HepG2 (cell line): Measurements from ENCODE around the gene ZFP69. TPM values are rescaled to one million over a fixed set of nuclear protein-coding genes. Genes with fewer than 3 reads are reported as not detected.

ENCODE experiments used
- ARID2 ChIP-seq: sonication (generic); formaldehyde crosslinking; IDR thresholded peaks from 2 replicates; pipeline ENCODE4 v1.8.1; 2022; ENCODE audit warnings: mild to moderate bottlenecking, missing genetic modification reagents, borderline replicate concordance
- ARNT2 ChIP-seq: sonication (generic); formaldehyde crosslinking; IDR thresholded peaks from 2 replicates; pipeline ENCODE4 v1.8.0; 2022; ENCODE audit warnings: mild to moderate bottlenecking, low read depth, missing genetic modification reagents, moderate library complexity
- ASH2L ChIP-seq: fragments of 300-600, 200-600 bp; sonication (generic); IDR thresholded peaks from 2 replicates; pipeline ENCODE4 v1.7.0; 2017; ENCODE audit warnings: low read depth, mild to moderate bottlenecking, moderate library complexity, mixed read lengths, low read length; ENCODE audit not compliant: insufficient read length
- DRAP1 ChIP-seq: IDR thresholded peaks from 2 replicates; pipeline ENCODE4 v1.6.1; 2016; ENCODE audit warnings: missing genetic modification reagents, missing compliant biosample characterization
- FOXO1 ChIP-seq: sonication (generic); formaldehyde crosslinking; IDR thresholded peaks from 2 replicates; pipeline ENCODE4 v1.4.0; 2020; ENCODE audit warnings: missing genetic modification reagents
- GLI4 ChIP-seq: sonication (generic); formaldehyde crosslinking; IDR thresholded peaks from 2 replicates; pipeline ENCODE4 v1.5.1; 2020; ENCODE audit warnings: missing genetic modification reagents, mild to moderate bottlenecking, moderate library complexity, borderline replicate concordance
- HNRNPUL1 ChIP-seq: fragments of 200-400 bp; formaldehyde crosslinking; IDR thresholded peaks from 2 replicates; pipeline ENCODE4 v1.6.1; 2017; ENCODE audit warnings: low read depth, mild to moderate bottlenecking, low read length, moderate library complexity
- HOXA3 ChIP-seq: sonication (generic); formaldehyde crosslinking; IDR thresholded peaks from 2 replicates; pipeline ENCODE4 v1.5.0; 2020; ENCODE audit warnings: missing genetic modification reagents
- IRX3 ChIP-seq: sonication (generic); formaldehyde crosslinking; IDR thresholded peaks from 2 replicates; pipeline ENCODE4 v1.8.1; 2023; ENCODE audit warnings: mild to moderate bottlenecking, low read depth, missing genetic modification reagents, borderline replicate concordance
- MAZ ChIP-seq, 2 experiments: sonication (generic) in 1 of 2; formaldehyde crosslinking in 1 of 2; IDR thresholded peaks; 2 replicates each; pipeline versions ENCODE4 v1.5.0 to v1.6.1; 2012 to 2020; ENCODE audit warnings: low read depth in 2 of 2, mild to moderate bottlenecking in 2 of 2, borderline replicate concordance in 1 of 2, improper control_type of control experiment in 1 of 2, low read length in 1 of 2, missing genetic modification reagents in 1 of 2, moderate library complexity in 1 of 2
- NFIC ChIP-seq: IDR thresholded peaks from 2 replicates; pipeline ENCODE4 v1.6.1; 2012; ENCODE audit warnings: mild to moderate bottlenecking, low read length, inconsistent platforms
- PHF20 ChIP-seq: sonication (generic); formaldehyde crosslinking; IDR thresholded peaks from 2 replicates; pipeline ENCODE4 v1.5.0; 2020; ENCODE audit warnings: mild to moderate bottlenecking, missing genetic modification reagents
- POLR2AphosphoS5 ChIP-seq: IDR thresholded peaks from 2 replicates; pipeline ENCODE4 v1.6.1; 2012; ENCODE audit warnings: low read depth, low read length
- RAD51 ChIP-seq: fragments of 450-650 bp; IDR thresholded peaks from 2 replicates; pipeline ENCODE4 v1.6.1; 2016; ENCODE audit warnings: borderline replicate concordance
- RBM39 ChIP-seq: fragments of 200-400 bp; formaldehyde crosslinking; IDR thresholded peaks from one replicate; pipeline ENCODE4 v1.6.1; 2018; ENCODE audit warnings: antibody characterized with exemption, mild to moderate bottlenecking, low read depth, low read length; ENCODE audit not compliant: poor library complexity, severe bottlenecking
- REXO4 ChIP-seq: sonication (generic); formaldehyde crosslinking; IDR thresholded peaks from 2 replicates; pipeline ENCODE4 v1.8.0; 2022; ENCODE audit warnings: missing genetic modification reagents, mild to moderate bottlenecking, borderline replicate concordance
- ZMAT3 ChIP-seq: sonication (generic); formaldehyde crosslinking; conservative IDR thresholded peaks from 2 replicates; pipeline ENCODE4 v1.7.0; 2021; ENCODE audit warnings: missing genetic modification reagents
- ZNF101 ChIP-seq: sonication (generic); formaldehyde crosslinking; IDR thresholded peaks from 2 replicates; pipeline ENCODE4 v1.4.0; 2020; ENCODE audit warnings: mild to moderate bottlenecking, low read depth, missing genetic modification reagents, borderline replicate concordance
- ZNF17 ChIP-seq: sonication (generic); formaldehyde crosslinking; IDR thresholded peaks from 2 replicates; pipeline ENCODE4 v1.5.0; 2020; ENCODE audit warnings: mild to moderate bottlenecking, missing genetic modification reagents
- ZNF350 ChIP-seq: sonication (generic); formaldehyde crosslinking; IDR thresholded peaks from 2 replicates; pipeline ENCODE4 v1.4.0; 2020; ENCODE audit warnings: mild to moderate bottlenecking, low read depth, missing genetic modification reagents, borderline replicate concordance
- ZNF362 ChIP-seq: sonication (generic); formaldehyde crosslinking; IDR thresholded peaks from 2 replicates; pipeline ENCODE4 v1.4.0; 2020; ENCODE audit warnings: missing genetic modification reagents, mild to moderate bottlenecking, borderline replicate concordance
- ZNF383 ChIP-seq: sonication (generic); formaldehyde crosslinking; IDR thresholded peaks from 2 replicates; pipeline ENCODE4 v1.4.0; 2020; ENCODE audit warnings: missing genetic modification reagents, mild to moderate bottlenecking, borderline replicate concordance
- ZNF432 ChIP-seq: sonication (generic); formaldehyde crosslinking; IDR thresholded peaks from 2 replicates; pipeline ENCODE4 v1.5.0; 2020; ENCODE audit warnings: missing genetic modification reagents, mild to moderate bottlenecking, borderline replicate concordance
- ZNF496 ChIP-seq: sonication (generic); formaldehyde crosslinking; IDR thresholded peaks from 2 replicates; pipeline ENCODE4 v1.8.1; 2023; ENCODE audit warnings: mild to moderate bottlenecking, moderate library complexity, missing genetic modification reagents; ENCODE audit not compliant: insufficient replicate concordance
- ZNF766 ChIP-seq: sonication (generic); formaldehyde crosslinking; IDR thresholded peaks from 2 replicates; pipeline ENCODE4 v1.5.0; 2020; ENCODE audit warnings: missing genetic modification reagents, borderline replicate concordance
- ZNF782 ChIP-seq: sonication (generic); formaldehyde crosslinking; IDR thresholded peaks from 2 replicates; pipeline ENCODE4 v1.4.0; 2020; ENCODE audit warnings: missing genetic modification reagents, mild to moderate bottlenecking, borderline replicate concordance
- polyA plus RNA-seq, 8 experiments: library from polyadenylated mRNA; depleted of rRNA in 3 of 8; stranded (reverse) in 7 of 8; unstranded in 1 of 8; fragments of >200 nt; fragmentation: Illumina TruSeq in 4 of 8; extraction: Trizol in 4 of 8; gene quantifications; 2 replicates each; pipeline versions ENCODE4 v1.2.1 to v1.2.3, GENCODE V29; 2011 to 2016; ENCODE audit warnings: low read depth in 4 of 8, missing spikeins in 1 of 8, mixed read lengths in 1 of 8; ENCODE audit not compliant: insufficient read depth in 1 of 8
- total RNA-seq, 5 experiments: library from RNA; depleted of rRNA; stranded (reverse); fragments of >200 nt; fragmentation: Illumina TruSeq; extraction: Trizol; gene quantifications; 2 replicates each; pipeline ENCODE4 v1.2.3, GENCODE V29; 2016; ENCODE audit warnings: low read depth in 1 of 5
- TF ChIP-seq, protein P1 (sequence below): sonication (generic); formaldehyde crosslinking; IDR thresholded peaks from 2 replicates; pipeline ENCODE4 v1.9.0; 2021; ENCODE audit warnings: missing genetic modification reagents, borderline replicate concordance

The ZFP69 gene
- total and polyA plus RNA-seq, 2 of the 13 experiments (the other 11 are each of a cell fraction or from before 2014, with no cell fraction given) = 2.6 to 5.6 TPM

DNA sequence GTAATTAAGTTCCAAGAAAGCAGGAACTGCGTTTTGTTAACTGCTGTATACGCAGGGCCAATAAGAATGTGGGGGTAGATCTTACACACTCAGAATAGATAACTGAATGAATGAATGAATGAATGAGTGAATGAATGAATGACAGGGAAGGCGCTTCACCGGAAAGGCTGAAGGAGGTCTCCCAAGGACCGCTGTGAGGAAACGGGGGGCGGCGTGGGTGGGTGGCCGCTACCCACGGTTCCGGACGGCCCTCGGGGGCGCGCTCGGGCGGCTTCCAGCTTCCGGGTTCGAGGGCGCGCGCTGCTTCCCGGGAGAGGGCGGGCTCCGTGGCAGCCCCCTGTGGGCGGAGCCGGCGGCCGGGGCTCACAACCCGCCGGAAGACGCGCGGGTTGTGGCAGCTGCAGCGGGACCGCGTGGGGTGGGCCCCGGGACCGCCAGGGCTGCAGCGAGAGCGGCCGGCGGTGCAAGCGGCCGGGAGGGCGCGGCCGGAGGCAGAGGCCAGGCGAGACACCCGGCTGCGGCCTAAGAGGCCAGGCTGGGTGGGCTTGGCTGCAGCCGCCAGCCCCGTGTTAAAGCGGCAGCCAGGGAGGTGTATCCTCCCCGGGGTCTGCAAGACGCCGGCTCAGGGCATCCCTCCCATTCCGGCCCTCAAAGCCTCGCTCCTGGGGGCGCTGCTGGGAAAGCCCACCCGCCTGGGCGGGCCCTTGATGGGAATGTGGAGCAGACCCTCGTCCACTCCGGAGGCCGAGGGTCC is at the start of gene ZFP69 (continued):
- TF ChIP-seq REXO4 (CRISPR knock-in tag) = no peak
- peak; percentile 52; the same call in 1 of the 2 replicates for TF ChIP-seq POLR2AphosphoS5
- TF ChIP-seq ZNF17 (CRISPR knock-in tag) = no peak
- TF ChIP-seq ZNF350 (CRISPR knock-in tag) = 0 out of 2 replicates have a peak, but pooled peaks have one; percentile 25
- peak; percentile 77 for TF ChIP-seq ASH2L
- no peak for TF ChIP-seq ARNT2 (CRISPR knock-in tag)
- TF ChIP-seq GLI4 = 0 out of 2 replicates have a peak, but pooled peaks have one; percentile 19
- TF ChIP-seq, protein P1, sequence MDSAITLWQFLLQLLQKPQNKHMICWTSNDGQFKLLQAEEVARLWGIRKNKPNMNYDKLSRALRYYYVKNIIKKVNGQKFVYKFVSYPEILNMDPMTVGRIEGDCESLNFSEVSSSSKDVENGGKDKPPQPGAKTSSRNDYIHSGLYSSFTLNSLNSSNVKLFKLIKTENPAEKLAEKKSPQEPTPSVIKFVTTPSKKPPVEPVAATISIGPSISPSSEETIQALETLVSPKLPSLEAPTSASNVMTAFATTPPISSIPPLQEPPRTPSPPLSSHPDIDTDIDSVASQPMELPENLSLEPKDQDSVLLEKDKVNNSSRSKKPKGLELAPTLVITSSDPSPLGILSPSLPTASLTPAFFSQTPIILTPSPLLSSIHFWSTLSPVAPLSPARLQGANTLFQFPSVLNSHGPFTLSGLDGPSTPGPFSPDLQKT (CRISPR knock-in tag) = no peak
- no peak for TF ChIP-seq ZMAT3 (CRISPR knock-in tag)
- no peak for TF ChIP-seq ZNF383 (CRISPR knock-in tag)
- TF ChIP-seq ZNF362 (CRISPR knock-in tag) = no peak
- TF ChIP-seq NFIC = no peak
- TF ChIP-seq FOXO1 (CRISPR knock-in tag) = no peak; the same call in 1 of the 2 replicates
- no peak for TF ChIP-seq ZNF496 (CRISPR knock-in tag)
- no peak for TF ChIP-seq ARID2
- no peak for TF ChIP-seq MAZ (IDR thresholded peaks at IDR 0.05; ENCODE audit: borderline replicate concordance, low read depth, low read length)
- TF ChIP-seq MAZ (CRISPR knock-in tag; IDR thresholded peaks at IDR 0.05; ENCODE audit: low read depth) = peak; percentile 58; the same call in 1 of the 2 replicates
- TF ChIP-seq ZNF782 (CRISPR knock-in tag) = no peak
- peak; percentile 30; the same call in 1 of the 2 replicates for TF ChIP-seq DRAP1 (CRISPR knock-in tag)
- peak; percentile 87 for TF ChIP-seq PHF20 (CRISPR knock-in tag)
- TF ChIP-seq RAD51 = no peak
- TF ChIP-seq RBM39 = no peak
- no peak for TF ChIP-seq ZNF432 (CRISPR knock-in tag)
- TF ChIP-seq ZNF101 (CRISPR knock-in tag) = no peak
- peak; percentile 32; the same call in 1 of the 2 replicates for TF ChIP-seq ZNF766 (CRISPR knock-in tag)
- no peak for TF ChIP-seq HNRNPUL1
- TF ChIP-seq IRX3 (CRISPR knock-in tag) = no peak
- TF ChIP-seq HOXA3 (CRISPR knock-in tag) = peak; percentile 43; the same call in 1 of the 2 replicates
